ENCODE data around the gene BTG3.

Gene BTG3

GRCh38 chr21:17577701-17578100, 35.0 kb downstream of the BTG3 start:
- H3K4me3 ChIP-seq (ENCODE audit: insufficient read length, low read depth): no peak overlapping the region

GRCh38 chr21:17576080-17576835, 36.4 kb downstream of the BTG3 start:
- H3K27me3 ChIP-seq (ENCODE audit: insufficient read depth, insufficient read length): no peaks in the 10 kb centered on the region
- H3K4me3 ChIP-seq (ENCODE audit: insufficient read length, low read depth): no peak overlapping the region
- peaks cover 3% of the 10 kb centered on the region for H3K36me3 ChIP-seq (ENCODE audit: insufficient read depth, insufficient read length, low read length)
- TF ChIP-seq ZNF274 (IDR thresholded peaks at IDR 0.05; ENCODE audit: low read depth, low read length) (no peak), SUZ12 (IDR thresholded peaks at IDR 0.05; ENCODE audit: extremely low read depth, insufficient read depth, insufficient read length) (no peak), YY1 (IDR thresholded peaks at IDR 0.05; ENCODE audit: insufficient read depth, insufficient read length) (no peak)
- H3K9me3 ChIP-seq (ENCODE audit: insufficient read depth, low read length): no peaks in the 10 kb centered on the region
- H3K9ac ChIP-seq (ENCODE audit: insufficient read length, low read depth): no peak overlapping the region
- H3K4me1 ChIP-seq (ENCODE audit: insufficient read depth, insufficient read length): no peaks in the 10 kb centered on the region
- no peak for DNase-seq (ENCODE audit: low read depth, low spot score)

More at GRCh38 chr21:17577701-17578100, 35.0 kb downstream of the BTG3 start:
- Histone ChIP-seq H3K9me3 (ENCODE audit: insufficient read depth, low read length) (no peaks in the 10 kb centered on the region), H3K27me3 (ENCODE audit: insufficient read depth, insufficient read length) (no peaks in the 10 kb centered on the region), H3K36me3 (ENCODE audit: insufficient read depth, insufficient read length, low read length) (peaks cover 3% of the 10 kb centered on the region), H3K9ac (ENCODE audit: insufficient read length, low read depth) (no peak overlapping the region), H3K4me1 (ENCODE audit: insufficient read depth, insufficient read length) (no peaks in the 10 kb centered on the region)
- no peak for TF ChIP-seq ZNF274 (IDR thresholded peaks at IDR 0.05; ENCODE audit: low read depth, low read length)
- TF ChIP-seq SUZ12 (IDR thresholded peaks at IDR 0.05; ENCODE audit: extremely low read depth, insufficient read depth, insufficient read length): no peak
- TF ChIP-seq YY1 (IDR thresholded peaks at IDR 0.05; ENCODE audit: insufficient read depth, insufficient read length): no peak
- no peak for DNase-seq (ENCODE audit: low read depth, low spot score)

GRCh38 chr21:17575076-17575475, 37.6 kb downstream of the BTG3 start:
- Histone ChIP-seq H3K9ac (ENCODE audit: insufficient read length, low read depth) (no peak overlapping the region), H3K27me3 (ENCODE audit: insufficient read depth, insufficient read length) (no peaks in the 10 kb centered on the region), H3K9me3 (ENCODE audit: insufficient read depth, low read length) (no peaks in the 10 kb centered on the region), H3K4me3 (ENCODE audit: insufficient read length, low read depth) (no peak overlapping the region), H3K4me1 (ENCODE audit: insufficient read depth, insufficient read length) (no peaks in the 10 kb centered on the region), H3K36me3 (ENCODE audit: insufficient read depth, insufficient read length, low read length) (peaks cover 7% of the 10 kb centered on the region)
- DNase-seq (ENCODE audit: low read depth, low spot score): no peak
- no peak for TF ChIP-seq YY1 (IDR thresholded peaks at IDR 0.05; ENCODE audit: insufficient read depth, insufficient read length)
- no peak for TF ChIP-seq SUZ12 (IDR thresholded peaks at IDR 0.05; ENCODE audit: extremely low read depth, insufficient read depth, insufficient read length)
- TF ChIP-seq ZNF274 (IDR thresholded peaks at IDR 0.05; ENCODE audit: low read depth, low read length): no peak

- no peak overlapping the region for H3K4me3 ChIP-seq (ENCODE audit: insufficient read length, low read depth)
- DNase-seq (ENCODE audit: low read depth, low spot score): no peak
- no peak for TF ChIP-seq YY1 (IDR thresholded peaks at IDR 0.05; ENCODE audit: insufficient read depth, insufficient read length)
- no peak for TF ChIP-seq ZNF274 (IDR thresholded peaks at IDR 0.05; ENCODE audit: low read depth, low read length)
- no peak for TF ChIP-seq SUZ12 (IDR thresholded peaks at IDR 0.05; ENCODE audit: extremely low read depth, insufficient read depth, insufficient read length)
Measured at GRCh38 chr21:17572431-17572830, 40.3 kb downstream of the BTG3 start.

GRCh38 chr21:17570786-17571185, 41.9 kb downstream of the BTG3 start:
- TF ChIP-seq SUZ12 (IDR thresholded peaks at IDR 0.05; ENCODE audit: extremely low read depth, insufficient read depth, insufficient read length) (no peak), ZNF274 (IDR thresholded peaks at IDR 0.05; ENCODE audit: low read depth, low read length) (no peak), YY1 (IDR thresholded peaks at IDR 0.05; ENCODE audit: insufficient read depth, insufficient read length) (no peak)
- peaks cover 15% of the 10 kb centered on the region for H3K36me3 ChIP-seq (ENCODE audit: insufficient read depth, insufficient read length, low read length)

More at GRCh38 chr21:17572431-17572830, 40.3 kb downstream of the BTG3 start:
- Histone ChIP-seq H3K27me3 (ENCODE audit: insufficient read depth, insufficient read length) (no peaks in the 10 kb centered on the region), H3K36me3 (ENCODE audit: insufficient read depth, insufficient read length, low read length) (peaks cover 7% of the 10 kb centered on the region), H3K9ac (ENCODE audit: insufficient read length, low read depth) (no peak overlapping the region), H3K4me1 (ENCODE audit: insufficient read depth, insufficient read length) (no peaks in the 10 kb centered on the region), H3K9me3 (ENCODE audit: insufficient read depth, low read length) (no peaks in the 10 kb centered on the region)

GRCh38 chr21:17560377-17561025, 52.2 kb downstream of the BTG3 start:
- TF ChIP-seq SUZ12 (IDR thresholded peaks at IDR 0.05; ENCODE audit: extremely low read depth, insufficient read depth, insufficient read length) (no peak), YY1 (IDR thresholded peaks at IDR 0.05; ENCODE audit: insufficient read depth, insufficient read length) (no peak), ZNF274 (IDR thresholded peaks at IDR 0.05; ENCODE audit: low read depth, low read length) (no peak)

More at GRCh38 chr21:17570786-17571185, 41.9 kb downstream of the BTG3 start:
- Histone ChIP-seq H3K9me3 (ENCODE audit: insufficient read depth, low read length) (no peaks in the 10 kb centered on the region), H3K9ac (ENCODE audit: insufficient read length, low read depth) (no peak overlapping the region), H3K4me3 (ENCODE audit: insufficient read length, low read depth) (no peak overlapping the region), H3K4me1 (ENCODE audit: insufficient read depth, insufficient read length) (no peaks in the 10 kb centered on the region), H3K27me3 (ENCODE audit: insufficient read depth, insufficient read length) (no peaks in the 10 kb centered on the region)
- no peak for DNase-seq (ENCODE audit: low read depth, low spot score)

More at GRCh38 chr21:17560377-17561025, 52.2 kb downstream of the BTG3 start:
- DNase-seq (ENCODE audit: low read depth, low spot score): no peak
- H3K4me1 ChIP-seq (ENCODE audit: insufficient read depth, insufficient read length): no peaks in the 10 kb centered on the region
- peaks cover 66% of the 10 kb centered on the region for H3K36me3 ChIP-seq (ENCODE audit: insufficient read depth, insufficient read length, low read length)
- H3K4me3 ChIP-seq (ENCODE audit: insufficient read length, low read depth): no peak overlapping the region
- no peaks in the 10 kb centered on the region for H3K27me3 ChIP-seq (ENCODE audit: insufficient read depth, insufficient read length)
- no peak overlapping the region for H3K9ac ChIP-seq (ENCODE audit: insufficient read length, low read depth)
- no peaks in the 10 kb centered on the region for H3K9me3 ChIP-seq (ENCODE audit: insufficient read depth, low read length)
